Measurements from ENCODE around the gene GHR. TPM values are rescaled to one million over a fixed set of nuclear protein-coding genes. Genes with fewer than 3 reads are reported as not detected.

Gene GHR
- total and polyA plus RNA-seq, 8 donors = 0.87 to 34.8 (median 7.8) TPM

DNA sequence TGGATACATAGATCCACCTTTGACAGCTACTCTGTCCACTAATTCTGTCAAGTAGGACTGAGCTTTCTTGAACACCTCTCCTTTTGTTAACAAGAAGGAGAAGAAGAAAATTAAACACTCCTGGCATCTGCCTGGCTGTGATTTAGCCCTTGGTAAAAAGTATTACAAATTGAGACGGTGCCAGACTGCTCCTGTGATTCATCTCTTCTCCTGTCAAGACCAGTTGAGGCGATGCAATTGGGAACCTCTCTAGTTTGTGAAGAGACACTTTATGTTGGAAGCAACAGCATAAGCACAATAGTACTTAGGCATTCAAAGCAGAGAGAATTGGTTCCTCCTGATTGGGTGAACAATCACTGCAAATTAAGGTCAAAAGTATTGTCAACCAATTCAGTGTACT, 72.7 kb downstream of the GHR start:
- H3K36me3 ChIP-seq = no peaks in the 10 kb centered on the region
- WGBS, 5 donors = 70 to 88% (median 82%) methylated on average over 2 of the region's 2 CpGs
- no peak overlapping the region for H3K27ac ChIP-seq
- no peak for DNase-seq
- H3K4me3 ChIP-seq = no peak overlapping the region
- TF ChIP-seq EP300 (IDR thresholded peaks at IDR 0.05) = no peak
- TF ChIP-seq POLR2AphosphoS5 (IDR thresholded peaks at IDR 0.05) = no peak
- TF ChIP-seq, protein P1, sequence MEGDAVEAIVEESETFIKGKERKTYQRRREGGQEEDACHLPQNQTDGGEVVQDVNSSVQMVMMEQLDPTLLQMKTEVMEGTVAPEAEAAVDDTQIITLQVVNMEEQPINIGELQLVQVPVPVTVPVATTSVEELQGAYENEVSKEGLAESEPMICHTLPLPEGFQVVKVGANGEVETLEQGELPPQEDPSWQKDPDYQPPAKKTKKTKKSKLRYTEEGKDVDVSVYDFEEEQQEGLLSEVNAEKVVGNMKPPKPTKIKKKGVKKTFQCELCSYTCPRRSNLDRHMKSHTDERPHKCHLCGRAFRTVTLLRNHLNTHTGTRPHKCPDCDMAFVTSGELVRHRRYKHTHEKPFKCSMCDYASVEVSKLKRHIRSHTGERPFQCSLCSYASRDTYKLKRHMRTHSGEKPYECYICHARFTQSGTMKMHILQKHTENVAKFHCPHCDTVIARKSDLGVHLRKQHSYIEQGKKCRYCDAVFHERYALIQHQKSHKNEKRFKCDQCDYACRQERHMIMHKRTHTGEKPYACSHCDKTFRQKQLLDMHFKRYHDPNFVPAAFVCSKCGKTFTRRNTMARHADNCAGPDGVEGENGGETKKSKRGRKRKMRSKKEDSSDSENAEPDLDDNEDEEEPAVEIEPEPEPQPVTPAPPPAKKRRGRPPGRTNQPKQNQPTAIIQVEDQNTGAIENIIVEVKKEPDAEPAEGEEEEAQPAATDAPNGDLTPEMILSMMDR (IDR thresholded peaks at IDR 0.05) = no peak
- TF ChIP-seq POLR2A (IDR thresholded peaks at IDR 0.05) = no peak
- H3K4me1 ChIP-seq = peaks cover 0 to 52% (median 6%) of the 10 kb centered on the region in 4 donors
- H3K9me3 ChIP-seq = no peaks in the 10 kb centered on the region
- intact Hi-C loops (cut with DNase I; ENCODE audit: low total_unique reads) = no loop called here
- no peaks in the 10 kb centered on the region for H3K27me3 ChIP-seq

DNA sequence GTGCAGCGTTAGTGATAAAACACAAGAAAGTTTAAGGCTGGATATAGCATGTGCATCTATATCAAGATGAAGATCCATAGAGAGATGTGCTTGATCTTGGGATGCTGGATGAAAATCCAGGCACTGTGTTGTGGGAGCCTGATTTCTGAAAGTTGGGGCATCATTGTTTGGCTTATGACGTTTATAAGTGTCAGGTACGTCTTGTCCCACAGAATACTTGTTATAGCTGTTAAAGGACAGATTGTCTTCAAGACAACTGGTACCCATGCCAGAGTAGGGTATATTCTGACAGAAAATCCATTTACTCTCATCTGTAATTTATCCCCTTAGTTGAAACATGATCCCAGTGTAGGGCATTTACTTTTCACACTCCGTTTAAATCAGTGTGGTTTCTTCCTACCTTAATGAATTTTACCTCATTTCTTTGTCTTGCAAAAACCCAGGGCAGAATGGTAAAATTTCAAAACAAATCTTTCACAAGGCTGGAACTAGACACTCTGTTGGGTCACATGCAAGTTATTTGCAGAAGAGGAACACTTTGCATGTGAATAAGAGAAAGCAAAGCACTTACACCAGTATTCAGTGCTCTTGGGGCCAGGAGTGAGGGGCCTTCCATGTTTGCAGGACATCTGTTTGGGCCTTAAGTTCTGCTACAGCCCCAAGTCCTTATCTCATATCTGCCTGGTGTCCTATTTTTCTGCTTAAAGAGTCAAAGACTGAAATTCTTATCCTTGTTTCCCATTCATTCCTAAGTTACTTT, 73.3 kb downstream of the GHR start:
- no peak overlapping the region for H3K4me3 ChIP-seq
- TF ChIP-seq, protein P1 (IDR thresholded peaks at IDR 0.05) = no peak
- TF ChIP-seq EP300 (IDR thresholded peaks at IDR 0.05) (no peak), POLR2AphosphoS5 (IDR thresholded peaks at IDR 0.05) (no peak), POLR2A (IDR thresholded peaks at IDR 0.05) (no peak)
- H3K36me3 ChIP-seq = no peaks in the 10 kb centered on the region
- peaks cover 0 to 45% (median 3%) of the 10 kb centered on the region in 4 donors for H3K4me1 ChIP-seq
- DNase-seq = no peak
- H3K9me3 ChIP-seq = no peaks in the 10 kb centered on the region
- H3K27me3 ChIP-seq = no peaks in the 10 kb centered on the region
- 77 to 91% (median 82%) methylated on average over 4 of the region's 4 CpGs for WGBS, 5 donors
- intact Hi-C loops (cut with DNase I; ENCODE audit: low total_unique reads) = no loop called here
- H3K27ac ChIP-seq = no peak overlapping the region

DNA sequence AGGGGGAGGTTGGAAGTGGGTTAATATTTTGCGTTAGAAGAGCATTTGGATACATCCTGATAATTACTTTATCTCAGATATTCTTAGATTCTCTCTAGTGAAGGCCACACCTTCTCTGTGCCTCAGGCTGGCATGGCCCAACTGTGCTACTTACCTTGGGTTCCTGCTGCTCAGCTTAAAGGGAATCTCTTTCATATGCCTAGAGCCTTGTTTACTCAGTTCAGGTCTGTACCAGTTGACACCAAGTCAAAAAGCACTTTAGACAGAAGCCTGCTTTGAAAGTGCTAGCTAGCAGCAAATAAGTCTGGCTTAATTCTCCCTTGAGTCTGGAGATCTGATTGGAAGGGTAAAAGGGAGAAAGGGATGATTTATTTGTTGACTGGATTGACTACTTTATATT, 74.8 kb downstream of the GHR start:
- intact Hi-C loops (cut with DNase I; ENCODE audit: low total_unique reads) = no loop called here
- no peaks in the 10 kb centered on the region for H3K27me3 ChIP-seq
- no peak overlapping the region for H3K4me3 ChIP-seq
- H3K9me3 ChIP-seq = no peaks in the 10 kb centered on the region
- no peak for DNase-seq
- TF ChIP-seq POLR2AphosphoS5 (IDR thresholded peaks at IDR 0.05) (no peak), EP300 (IDR thresholded peaks at IDR 0.05) (no peak), POLR2A (IDR thresholded peaks at IDR 0.05) (no peak)
- TF ChIP-seq, protein P1 (IDR thresholded peaks at IDR 0.05) = no peak
- 27 to 58% (median 55%) methylated on average over 1 of the region's 1 CpG for WGBS, 5 donors
- H3K4me1 ChIP-seq = peaks cover 0 to 37% (median 1%) of the 10 kb centered on the region in 4 donors
- no peaks in the 10 kb centered on the region for H3K36me3 ChIP-seq
- H3K27ac ChIP-seq = no peak overlapping the region

DNA sequence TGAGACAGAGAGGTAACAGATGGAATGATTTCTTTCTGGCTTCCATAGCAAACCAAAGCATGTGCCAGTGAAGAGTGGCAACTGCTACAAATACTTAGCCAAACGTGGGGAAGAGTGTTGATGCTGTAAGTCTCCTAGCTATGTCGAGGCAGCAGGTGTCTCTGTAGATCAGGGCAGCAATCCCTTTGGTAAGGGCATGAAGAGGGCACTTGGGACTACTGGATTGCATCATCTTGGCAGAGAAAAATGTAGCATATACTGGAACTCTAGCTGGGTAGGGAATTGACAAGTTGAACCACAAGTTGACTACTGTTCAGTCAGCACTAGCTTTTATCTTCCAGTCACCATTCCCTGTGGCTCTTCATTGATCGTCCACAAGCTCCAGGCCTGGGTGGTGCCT, 75.8 kb downstream of the GHR start:
- WGBS, 5 donors = 64 to 77% (median 72%) methylated on average over 3 of the region's 3 CpGs
- Histone ChIP-seq H3K36me3 (no peaks in the 10 kb centered on the region), H3K27me3 (no peaks in the 10 kb centered on the region), H3K27ac (no peak overlapping the region), H3K9me3 (no peaks in the 10 kb centered on the region), H3K4me3 (no peak overlapping the region), H3K4me1 (peaks cover 0 to 37% (median 3%) of the 10 kb centered on the region in 4 donors)
- TF ChIP-seq POLR2AphosphoS5 (IDR thresholded peaks at IDR 0.05) = no peak
- TF ChIP-seq, protein P1 (IDR thresholded peaks at IDR 0.05) = no peak
- TF ChIP-seq EP300 (IDR thresholded peaks at IDR 0.05) = no peak
- no peak for TF ChIP-seq POLR2A (IDR thresholded peaks at IDR 0.05)
- no peak for DNase-seq
- intact Hi-C loops (cut with DNase I; ENCODE audit: low total_unique reads) = no loop called here

Data from stomach (tissue), 9 donors.